ENCODE data around the gene PLD6.

DNA sequence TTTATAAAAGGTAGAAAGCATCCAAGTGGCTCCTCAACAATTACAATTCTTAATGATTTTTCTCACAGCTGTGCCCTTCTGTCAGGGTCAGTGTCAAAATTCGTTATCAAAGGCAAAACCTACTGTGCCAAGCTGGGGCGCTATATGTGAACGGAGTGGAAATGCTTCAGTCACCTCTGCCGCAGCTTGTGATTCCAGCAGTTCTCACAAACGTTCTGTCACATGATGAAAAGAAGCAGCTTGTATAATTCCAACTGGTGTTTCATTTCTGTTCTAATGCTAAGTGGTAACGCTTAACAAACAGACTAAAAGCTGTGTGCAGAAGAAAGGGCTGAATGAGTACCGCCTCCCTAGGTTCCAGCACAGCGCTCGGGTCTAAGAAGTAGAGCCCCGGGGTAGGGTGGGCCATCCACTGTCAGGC lies 14.2 kb downstream of the PLD6 start:
- TF ChIP-seq, protein P1, sequence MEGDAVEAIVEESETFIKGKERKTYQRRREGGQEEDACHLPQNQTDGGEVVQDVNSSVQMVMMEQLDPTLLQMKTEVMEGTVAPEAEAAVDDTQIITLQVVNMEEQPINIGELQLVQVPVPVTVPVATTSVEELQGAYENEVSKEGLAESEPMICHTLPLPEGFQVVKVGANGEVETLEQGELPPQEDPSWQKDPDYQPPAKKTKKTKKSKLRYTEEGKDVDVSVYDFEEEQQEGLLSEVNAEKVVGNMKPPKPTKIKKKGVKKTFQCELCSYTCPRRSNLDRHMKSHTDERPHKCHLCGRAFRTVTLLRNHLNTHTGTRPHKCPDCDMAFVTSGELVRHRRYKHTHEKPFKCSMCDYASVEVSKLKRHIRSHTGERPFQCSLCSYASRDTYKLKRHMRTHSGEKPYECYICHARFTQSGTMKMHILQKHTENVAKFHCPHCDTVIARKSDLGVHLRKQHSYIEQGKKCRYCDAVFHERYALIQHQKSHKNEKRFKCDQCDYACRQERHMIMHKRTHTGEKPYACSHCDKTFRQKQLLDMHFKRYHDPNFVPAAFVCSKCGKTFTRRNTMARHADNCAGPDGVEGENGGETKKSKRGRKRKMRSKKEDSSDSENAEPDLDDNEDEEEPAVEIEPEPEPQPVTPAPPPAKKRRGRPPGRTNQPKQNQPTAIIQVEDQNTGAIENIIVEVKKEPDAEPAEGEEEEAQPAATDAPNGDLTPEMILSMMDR (IDR thresholded peaks at IDR 0.05) = no peak
- no peak for TF ChIP-seq POLR2A (IDR thresholded peaks at IDR 0.05)
